GM23248 (cell line): ENCODE data around the gene TRIM41. TPM values are rescaled to one million over a fixed set of nuclear protein-coding genes. Genes with fewer than 3 reads are reported as not detected.
A peak's percentile ranks its signal among the peaks of the same experiment; 100 is the strongest.

Source experiments
- DNase-seq: peaks from one replicate; pipeline ENCODE4 v3.0.0-alpha.2; 2015
- H2AFZ ChIP-seq: fragments of 200-600 bp; sonication (generic); 2 replicates; pipeline ENCODE4 v1.6.1; 2016; ENCODE audit warnings: antibody characterized with exemption
- H3F3A ChIP-seq: fragments of 200-600 bp; sonication (generic); 2 replicates; pipeline ENCODE4 v1.6.1; 2016; ENCODE audit warnings: mild to moderate bottlenecking, antibody characterized with exemption, mixed run types; ENCODE audit not compliant: insufficient read depth
- H3K27ac ChIP-seq: fragments of 200-600 bp; sonication (generic); 2 replicates; pipeline ENCODE4 v1.5.1; 2016; ENCODE audit warnings: mild to moderate bottlenecking
- H3K27me3 ChIP-seq: fragments of 200-600 bp; sonication (generic); replicated peaks from 2 replicates; pipeline ENCODE4 v1.6.1; 2016; ENCODE audit warnings: mild to moderate bottlenecking; ENCODE audit not compliant: insufficient read depth
- H3K36me3 ChIP-seq: fragments of 200-600 bp; sonication (generic); 2 replicates; pipeline ENCODE4 v1.6.1; 2016; ENCODE audit warnings: low read depth, mild to moderate bottlenecking
- H3K4me1 ChIP-seq: fragments of 200-600 bp; sonication (generic); 2 replicates; pipeline ENCODE4 v1.6.1; 2016; ENCODE audit warnings: mild to moderate bottlenecking; ENCODE audit not compliant: insufficient read depth
- H3K4me2 ChIP-seq: fragments of 200-600 bp; sonication (generic); one replicate; pipeline ENCODE4 v1.6.1; 2016; ENCODE audit warnings: mild to moderate bottlenecking; ENCODE audit not compliant: unreplicated experiment
- H3K4me3 ChIP-seq: fragments of 200-600 bp; sonication (generic); 2 replicates; pipeline ENCODE4 v1.5.1; 2016; ENCODE audit warnings: mild to moderate bottlenecking
- H3K79me2 ChIP-seq: fragments of 200-600 bp; sonication (generic); 2 replicates; pipeline ENCODE4 v1.6.1; 2016; ENCODE audit warnings: mild to moderate bottlenecking; ENCODE audit not compliant: insufficient read depth
- H3K9ac ChIP-seq: fragments of 200-600 bp; sonication (generic); 2 replicates; pipeline ENCODE4 v1.6.1; 2016; ENCODE audit warnings: mild to moderate bottlenecking
- H3K9me2 ChIP-seq: fragments of 200-600 bp; sonication (generic); 2 replicates; pipeline ENCODE4 v1.6.1; 2016; ENCODE audit warnings: mixed run types, mild to moderate bottlenecking, moderate library complexity; ENCODE audit not compliant: insufficient read depth
- H3K9me3 ChIP-seq: fragments of 200-600 bp; sonication (generic); one replicate; pipeline ENCODE4 v1.6.1; 2017; ENCODE audit warnings: low read depth
- H4K20me1 ChIP-seq: fragments of 200-600 bp; sonication (generic); 2 replicates; pipeline ENCODE4 v1.6.0; 2016; ENCODE audit not compliant: insufficient read depth
- EZH2 ChIP-seq: fragments of 200-600 bp; sonication (generic); IDR thresholded peaks from 2 replicates; pipeline ENCODE4 v1.6.1; 2018; ENCODE audit warnings: antibody characterized with exemption, mild to moderate bottlenecking; ENCODE audit not compliant: insufficient read depth, poor library complexity, severe bottlenecking
- EZH2phosphoT487 ChIP-seq: fragments of 200-600 bp; sonication (generic); IDR thresholded peaks from 2 replicates; pipeline ENCODE4 v1.6.1; 2018; ENCODE audit warnings: antibody characterized with exemption, moderate library complexity, mild to moderate bottlenecking, low read depth; ENCODE audit not compliant: insufficient read depth
- WGBS, 2 experiments: methylation state at CpG; one replicate each; pipeline ENCODE4 v1.1.6; 2015 to 2017; ENCODE audit warnings: low lambda C conversion rate in 2 of 2, low coverage in 1 of 2; ENCODE audit errors: missing lambda C conversion rate in 2 of 2; 5-methylcytosine and 5-hydroxymethylcytosine counted together
- in situ Hi-C: fragments of 300-500 bp; cut with MboI; formaldehyde crosslinking; loops from 2 replicates; pipeline ENCODE4 v1.15.0; 2020
- polyA plus RNA-seq: library from polyadenylated mRNA; unstranded; fragments of >200 nt; fragmentation: Nextera tagmentation; extraction: Ambion mirVana; gene quantifications from 2 replicates; pipeline ENCODE4 v1.2.1, GENCODE V29; 2016
- total RNA-seq: library from RNA; depleted of rRNA; stranded (reverse); fragments of >200 nt; shearing (Covaris generic); gene quantifications from 2 replicates; pipeline ENCODE4 v1.2.3, GENCODE V29; 2014

TRIM41 gene
- total and polyA plus RNA-seq, 2 experiments from 2014 or later, result 3.8 to 18.6 TPM

GRCh38 chr5:181255836-181256578, 32.9 kb downstream of the TRIM41 start:
- Histone ChIP-seq H3F3A (peaks cover 36% of the 10 kb centered on the region), H3K36me3 (peaks cover 13% of the 10 kb centered on the region), H2AFZ (no peak overlapping the region), H3K27me3 (no peaks in the 10 kb centered on the region), H3K4me3 (no peak overlapping the region), H3K27ac (0 out of 2 replicates have a peak overlapping the region, but pooled peaks have one; percentile 14), H3K79me2 (peaks cover 98% of the 10 kb centered on the region), H3K9ac (no peak overlapping the region), H3K9me2 (no peaks in the 10 kb centered on the region), H3K4me2 (peak overlapping the region; percentile 26), H4K20me1 (peaks cover 8% of the 10 kb centered on the region; the same call in 1 of the 2 replicates), H3K4me1 (peaks cover 37% of the 10 kb centered on the region), H3K9me3 (no peaks in the 10 kb centered on the region)
- WGBS, 2 experiments, result 50 to 51% methylated on average over 7 of the region's 7 CpGs
- in situ Hi-C loops, result no loop called here
- DNase-seq, result no peak
- no peak for TF ChIP-seq EZH2phosphoT487
- TF ChIP-seq EZH2, result no peak

- Histone ChIP-seq H4K20me1 (peaks cover 8% of the 10 kb centered on the region; the same call in 1 of the 2 replicates), H3K9ac (peak overlapping the region; percentile 100)
- in situ Hi-C loops, result no loop called here
Observed at GRCh38 chr5:181258576-181258975, 35.5 kb downstream of the TRIM41 start.

GRCh38 chr5:181259283-181259682, 36.2 kb downstream of the TRIM41 start:
- peaks cover 8% of the 10 kb centered on the region; the same call in 1 of the 2 replicates for H4K20me1 ChIP-seq
- H3K9me3 ChIP-seq, result no peaks in the 10 kb centered on the region
- in situ Hi-C loops, result no loop called here
- H3K4me1 ChIP-seq, result peaks cover 37% of the 10 kb centered on the region
- DNase-seq, result no peak
- no peaks in the 10 kb centered on the region for H3K27me3 ChIP-seq
- no peak overlapping the region for H3K27ac ChIP-seq
- WGBS, 2 experiments, result 0 to 4% methylated on average over 2 of the region's 2 CpGs
- H3K79me2 ChIP-seq, result peaks cover 82% of the 10 kb centered on the region
- TF ChIP-seq EZH2, result no peak
- no peak for TF ChIP-seq EZH2phosphoT487
- peaks cover 36% of the 10 kb centered on the region for H3F3A ChIP-seq
- H3K9ac ChIP-seq, result peak overlapping the region; percentile 100
- H3K4me3 ChIP-seq, result peak overlapping the region; percentile 94
- H2AFZ ChIP-seq, result no peak overlapping the region
- H3K36me3 ChIP-seq, result peaks cover 13% of the 10 kb centered on the region
- H3K4me2 ChIP-seq, result peak overlapping the region; percentile 84
- H3K9me2 ChIP-seq, result no peaks in the 10 kb centered on the region

More at GRCh38 chr5:181258576-181258975, 35.5 kb downstream of the TRIM41 start:
- Histone ChIP-seq H3F3A (peaks cover 36% of the 10 kb centered on the region), H2AFZ (no peak overlapping the region), H3K4me2 (peak overlapping the region; percentile 84), H3K4me1 (peaks cover 37% of the 10 kb centered on the region), H3K4me3 (peak overlapping the region; percentile 94), H3K27ac (no peak overlapping the region), H3K9me2 (no peaks in the 10 kb centered on the region), H3K79me2 (peaks cover 89% of the 10 kb centered on the region), H3K36me3 (peaks cover 13% of the 10 kb centered on the region), H3K27me3 (no peaks in the 10 kb centered on the region), H3K9me3 (no peaks in the 10 kb centered on the region)
- no peak for TF ChIP-seq EZH2phosphoT487
- no peak for TF ChIP-seq EZH2
- no peak for DNase-seq
- 50 to 57% methylated on average over 3 of the region's 3 CpGs for WGBS, 2 experiments

- Histone ChIP-seq H3K9me3 (no peaks in the 10 kb centered on the region), H3K27ac (peak overlapping the region; percentile 97), H4K20me1 (peaks cover 8% of the 10 kb centered on the region; the same call in 1 of the 2 replicates), H3K36me3 (peaks cover 13% of the 10 kb centered on the region), H3K79me2 (peaks cover 73% of the 10 kb centered on the region), H3K9ac (peak overlapping the region; percentile 100), H3K4me2 (peak overlapping the region; percentile 84), H3K27me3 (no peaks in the 10 kb centered on the region), H3F3A (peaks cover 31% of the 10 kb centered on the region), H3K4me1 (peaks cover 32% of the 10 kb centered on the region), H2AFZ (peak overlapping the region; percentile 87), H3K9me2 (no peaks in the 10 kb centered on the region), H3K4me3 (peak overlapping the region; percentile 94)
- in situ Hi-C loops, result no loop called here
- peak; percentile 57 for DNase-seq
- TF ChIP-seq EZH2phosphoT487 (no peak), EZH2 (no peak)
- WGBS, 2 experiments, result 1 to 3% methylated on average over 24 to 26 of the region's 26 CpGs
Observed at GRCh38 chr5:181259974-181260719, 37.1 kb downstream of the TRIM41 start.
